Measurements from ENCODE around the gene F11R.

Gene F11R

DNA sequence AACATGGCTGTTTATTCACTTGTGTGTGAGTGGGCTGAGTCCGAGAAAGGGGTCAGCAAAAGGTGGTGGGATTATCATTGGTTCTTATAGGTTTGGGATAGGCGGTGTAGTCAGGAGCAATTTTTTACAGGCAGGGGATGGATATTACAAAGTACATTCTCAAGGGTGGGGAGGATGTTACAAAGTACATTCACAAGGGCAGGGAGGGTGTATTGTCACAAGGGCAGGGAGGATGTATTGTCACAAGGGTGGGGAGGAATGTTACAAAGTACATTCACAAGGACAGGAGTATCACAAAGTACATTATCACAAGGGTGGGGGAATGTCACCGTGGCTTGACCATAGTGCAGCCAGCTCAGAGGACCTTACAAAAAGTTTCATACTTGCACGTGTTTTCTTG, 35.2 kb downstream of the F11R start:
- no peak overlapping the region for H3K27ac ChIP-seq (replicated peaks)
- no peak for TF ChIP-seq POLR2AphosphoS5 (IDR thresholded peaks at IDR 0.05; ENCODE audit: low read depth)
- TF ChIP-seq, protein P1, sequence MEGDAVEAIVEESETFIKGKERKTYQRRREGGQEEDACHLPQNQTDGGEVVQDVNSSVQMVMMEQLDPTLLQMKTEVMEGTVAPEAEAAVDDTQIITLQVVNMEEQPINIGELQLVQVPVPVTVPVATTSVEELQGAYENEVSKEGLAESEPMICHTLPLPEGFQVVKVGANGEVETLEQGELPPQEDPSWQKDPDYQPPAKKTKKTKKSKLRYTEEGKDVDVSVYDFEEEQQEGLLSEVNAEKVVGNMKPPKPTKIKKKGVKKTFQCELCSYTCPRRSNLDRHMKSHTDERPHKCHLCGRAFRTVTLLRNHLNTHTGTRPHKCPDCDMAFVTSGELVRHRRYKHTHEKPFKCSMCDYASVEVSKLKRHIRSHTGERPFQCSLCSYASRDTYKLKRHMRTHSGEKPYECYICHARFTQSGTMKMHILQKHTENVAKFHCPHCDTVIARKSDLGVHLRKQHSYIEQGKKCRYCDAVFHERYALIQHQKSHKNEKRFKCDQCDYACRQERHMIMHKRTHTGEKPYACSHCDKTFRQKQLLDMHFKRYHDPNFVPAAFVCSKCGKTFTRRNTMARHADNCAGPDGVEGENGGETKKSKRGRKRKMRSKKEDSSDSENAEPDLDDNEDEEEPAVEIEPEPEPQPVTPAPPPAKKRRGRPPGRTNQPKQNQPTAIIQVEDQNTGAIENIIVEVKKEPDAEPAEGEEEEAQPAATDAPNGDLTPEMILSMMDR (IDR thresholded peaks at IDR 0.05; ENCODE audit: insufficient read depth, low read length) = no peak
- no peak for TF ChIP-seq REST (IDR thresholded peaks at IDR 0.05; ENCODE audit: insufficient replicate concordance, low read depth)
- no peak for DNase-seq (ENCODE audit: low read depth in 1 of 2, low spot score in 1 of 2)
- H3K27me3 ChIP-seq (ENCODE audit: insufficient read depth, poor library complexity, severe bottlenecking) = no peaks in the 10 kb centered on the region
- no peak overlapping the region for H3K4me3 ChIP-seq (replicated peaks; ENCODE audit: insufficient read depth, low read length)

DNA sequence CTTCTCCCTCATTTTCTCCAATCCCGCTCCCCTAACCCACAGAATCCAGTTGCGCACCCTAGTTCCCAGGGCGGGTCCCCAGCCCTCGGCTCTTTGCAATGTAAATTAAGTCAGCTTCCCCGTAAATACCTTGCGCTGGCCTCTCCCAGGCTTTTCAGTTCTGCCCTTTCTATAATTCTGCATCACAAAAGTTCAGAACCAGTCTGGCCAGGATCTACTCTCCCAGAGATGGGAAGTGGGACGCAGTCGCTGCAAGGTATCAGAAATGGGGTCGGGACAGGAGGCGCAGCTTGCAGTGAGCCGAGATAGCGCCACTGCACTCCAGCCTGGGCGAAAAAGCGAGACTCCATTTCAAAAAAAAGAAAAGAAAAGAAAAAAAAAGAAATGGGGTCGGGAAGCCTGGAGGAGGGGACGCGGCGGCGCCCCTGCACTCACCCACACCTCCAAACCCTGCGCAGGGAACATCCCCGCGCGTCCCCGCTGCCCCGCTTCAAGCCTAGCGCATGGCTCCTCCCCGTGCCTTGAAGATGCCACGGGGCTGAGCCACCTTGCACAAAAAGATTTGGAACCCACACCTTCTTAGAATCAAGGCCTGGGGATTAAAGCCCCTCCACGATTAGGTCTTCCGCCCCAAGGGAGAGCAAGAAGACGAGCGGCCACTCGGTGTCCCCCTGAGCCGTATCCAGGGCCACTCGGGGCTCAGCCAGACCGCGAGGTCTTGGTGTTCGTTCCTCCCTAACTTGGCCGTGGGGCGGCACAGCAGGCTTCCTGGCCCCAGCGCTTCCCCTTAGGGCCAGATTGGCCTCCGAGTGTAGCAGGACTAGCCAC, 39.2 kb downstream of the F11R start:
- Histone ChIP-seq H3K27ac (replicated peaks) (no peak overlapping the region), H3K27me3 (ENCODE audit: insufficient read depth, poor library complexity, severe bottlenecking) (no peaks in the 10 kb centered on the region), H3K4me3 (replicated peaks; ENCODE audit: insufficient read depth, low read length) (peak overlapping the region; percentile 35)
- TF ChIP-seq SPI1 (IDR thresholded peaks at IDR 0.05; ENCODE audit: borderline replicate concordance, low read depth) = peak; percentile 4; the same call in 1 of the 2 replicates
- no peak for TF ChIP-seq POLR2AphosphoS5 (IDR thresholded peaks at IDR 0.05; ENCODE audit: low read depth)
- DNase-seq (ENCODE audit: low read depth in 1 of 2, low spot score in 1 of 2) = peak in 1 of 2 experiments; percentile 56

DNA sequence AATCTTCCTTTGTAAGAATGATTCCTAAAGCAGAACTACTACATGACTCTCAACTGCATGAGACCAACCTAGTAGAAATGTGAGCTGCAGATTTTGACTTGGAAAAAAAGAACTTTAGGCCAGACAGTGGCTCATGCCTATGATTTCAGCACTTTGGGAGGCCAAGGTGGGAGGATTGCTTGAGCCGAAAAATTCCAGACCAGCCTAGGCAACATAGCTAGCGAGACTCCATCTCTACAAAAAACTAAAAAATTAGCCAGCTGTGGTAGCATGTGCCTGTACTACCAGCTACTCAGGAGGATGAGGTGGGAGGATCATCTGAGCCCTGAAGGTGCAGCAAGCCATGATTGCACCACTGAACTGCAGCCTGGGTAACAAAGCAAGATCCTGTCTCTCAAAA, 41.7 kb downstream of the F11R start:
- no peak for DNase-seq (ENCODE audit: low read depth in 1 of 2, low spot score in 1 of 2)
- H3K27me3 ChIP-seq (ENCODE audit: insufficient read depth, poor library complexity, severe bottlenecking) = no peaks in the 10 kb centered on the region
- TF ChIP-seq REST (IDR thresholded peaks at IDR 0.05; ENCODE audit: insufficient replicate concordance, low read depth) = no peak
- TF ChIP-seq GABPA (IDR thresholded peaks at IDR 0.05; ENCODE audit: low read depth) = no peak
- TF ChIP-seq, protein P1 (IDR thresholded peaks at IDR 0.05; ENCODE audit: insufficient read depth, low read length) = no peak
- no peak for TF ChIP-seq POLR2AphosphoS5 (IDR thresholded peaks at IDR 0.05; ENCODE audit: low read depth)
- no peak for TF ChIP-seq SPI1 (IDR thresholded peaks at IDR 0.05; ENCODE audit: borderline replicate concordance, low read depth)
- H3K27ac ChIP-seq (replicated peaks) = no peak overlapping the region
- no peak overlapping the region for H3K4me3 ChIP-seq (replicated peaks; ENCODE audit: insufficient read depth, low read length)

DNA sequence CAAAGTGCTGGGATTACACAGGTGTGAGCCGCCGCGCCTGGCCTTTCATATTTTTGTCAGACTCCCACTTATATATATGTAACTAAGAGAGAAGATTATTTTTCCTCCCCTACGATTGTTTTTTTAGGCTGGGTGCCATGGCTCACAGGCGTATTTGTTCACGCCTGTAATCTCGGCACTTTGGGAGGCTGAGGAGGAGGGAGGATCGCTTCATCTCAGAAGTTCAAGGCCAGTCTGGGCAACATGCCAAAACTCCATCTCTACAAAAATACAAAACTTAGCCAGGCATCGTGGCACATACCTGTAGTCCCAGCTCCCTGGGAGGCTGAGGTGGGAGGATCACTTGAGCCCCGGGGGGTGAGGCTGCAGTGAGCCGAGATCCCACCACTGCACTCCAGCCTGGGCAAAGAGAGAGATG, 42.4 kb downstream of the F11R start:
- H3K27ac ChIP-seq (replicated peaks) = no peak overlapping the region
- no peak for DNase-seq (ENCODE audit: low read depth in 1 of 2, low spot score in 1 of 2)
- H3K27me3 ChIP-seq (ENCODE audit: insufficient read depth, poor library complexity, severe bottlenecking) = no peaks in the 10 kb centered on the region
- no peak overlapping the region for H3K4me3 ChIP-seq (replicated peaks; ENCODE audit: insufficient read depth, low read length)
- TF ChIP-seq SPI1 (IDR thresholded peaks at IDR 0.05; ENCODE audit: borderline replicate concordance, low read depth) (no peak), GABPA (IDR thresholded peaks at IDR 0.05; ENCODE audit: low read depth) (no peak), POLR2AphosphoS5 (IDR thresholded peaks at IDR 0.05; ENCODE audit: low read depth) (no peak), REST (IDR thresholded peaks at IDR 0.05; ENCODE audit: insufficient replicate concordance, low read depth) (no peak)
- TF ChIP-seq, protein P1 (IDR thresholded peaks at IDR 0.05; ENCODE audit: insufficient read depth, low read length) = no peak
